SU-DHL-6 (cell line): ENCODE results near the gene SPTA1.

ENCODE experiments used
- EZH2phosphoT487 ChIP-seq: fragments of 200-600 bp; sonication (generic), shearing (Covaris generic); conservative IDR thresholded peaks from 2 replicates; pipeline ENCODE4 v1.6.1; 2018; ENCODE audit warnings: mild to moderate bottlenecking, antibody characterized with exemption, low read length, moderate library complexity, mixed read lengths
- TF ChIP-seq, protein P1 (sequence below): fragments of 200-600 bp; sonication (generic); IDR thresholded peaks from one replicate; pipeline ENCODE4 v1.5.1; 2017; ENCODE audit warnings: antibody characterized with exemption, mild to moderate bottlenecking, low read length, moderate library complexity; ENCODE audit not compliant: insufficient read depth, poor library complexity, severe bottlenecking

DNA sequence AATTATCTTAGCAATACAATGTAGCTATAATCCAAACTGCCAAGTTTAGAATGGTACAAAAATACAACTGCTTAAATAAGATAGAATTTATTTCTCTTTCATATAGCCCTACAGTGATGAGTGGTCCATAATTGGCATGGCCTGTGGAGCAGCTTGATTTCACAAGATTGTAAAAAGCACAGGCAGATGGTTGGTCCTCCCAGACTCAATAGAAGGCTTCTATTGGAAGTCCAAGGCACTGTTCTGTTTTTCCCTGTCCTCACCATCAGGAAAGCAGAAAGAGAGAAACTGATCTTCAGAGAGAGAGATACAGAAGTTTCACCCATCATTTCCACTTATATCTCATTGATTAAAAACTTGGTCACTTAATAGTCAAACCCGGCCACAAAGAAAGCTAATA, 114.3 kb downstream of the SPTA1 start:
- TF ChIP-seq, protein P1, sequence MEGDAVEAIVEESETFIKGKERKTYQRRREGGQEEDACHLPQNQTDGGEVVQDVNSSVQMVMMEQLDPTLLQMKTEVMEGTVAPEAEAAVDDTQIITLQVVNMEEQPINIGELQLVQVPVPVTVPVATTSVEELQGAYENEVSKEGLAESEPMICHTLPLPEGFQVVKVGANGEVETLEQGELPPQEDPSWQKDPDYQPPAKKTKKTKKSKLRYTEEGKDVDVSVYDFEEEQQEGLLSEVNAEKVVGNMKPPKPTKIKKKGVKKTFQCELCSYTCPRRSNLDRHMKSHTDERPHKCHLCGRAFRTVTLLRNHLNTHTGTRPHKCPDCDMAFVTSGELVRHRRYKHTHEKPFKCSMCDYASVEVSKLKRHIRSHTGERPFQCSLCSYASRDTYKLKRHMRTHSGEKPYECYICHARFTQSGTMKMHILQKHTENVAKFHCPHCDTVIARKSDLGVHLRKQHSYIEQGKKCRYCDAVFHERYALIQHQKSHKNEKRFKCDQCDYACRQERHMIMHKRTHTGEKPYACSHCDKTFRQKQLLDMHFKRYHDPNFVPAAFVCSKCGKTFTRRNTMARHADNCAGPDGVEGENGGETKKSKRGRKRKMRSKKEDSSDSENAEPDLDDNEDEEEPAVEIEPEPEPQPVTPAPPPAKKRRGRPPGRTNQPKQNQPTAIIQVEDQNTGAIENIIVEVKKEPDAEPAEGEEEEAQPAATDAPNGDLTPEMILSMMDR = no peak
- TF ChIP-seq EZH2phosphoT487 = no peak
